Activated naive CD8-positive, alpha-beta T cell treated with anti-CD3 and anti-CD28 coated beads, Interleukin-2, amount 10 ng/mL, durations not matched to agents 7 days and 5 days (primary cell): ENCODE data around the gene IGFBP2. TPM values are rescaled to one million over a fixed set of nuclear protein-coding genes. Genes with fewer than 3 reads are reported as not detected.

Experiments
- ATAC-seq: fragments of 150-1000 bp; cut with Tn5 transposase; one replicate; pipeline ENCODE4 v1.10.0; 2021; ENCODE audit warnings: low read depth, moderate library complexity
- POLR2A ChIA-PET: fragments of 350-600 bp; sonication (Branson Sonifier 250); formaldehyde crosslinking; loops from one replicate; lab custom pipeline; 2021; ENCODE audit warnings: antibody characterized with exemption; lab: Charles Lee
- DNase-seq: peaks from one replicate; pipeline ENCODE4 v3.0.0; 2021
- H3K27ac Mint-ChIP-seq: one replicate; pipeline ENCODE4 v1.8.0; 2022; ENCODE audit warnings: mild to moderate bottlenecking, mixed read lengths
- H3K27me3 Mint-ChIP-seq: one replicate; pipeline ENCODE4 v1.8.0; 2022; ENCODE audit warnings: mild to moderate bottlenecking, moderate library complexity, mixed read lengths
- H3K36me3 Mint-ChIP-seq: one replicate; pipeline ENCODE4 v1.8.0; 2021; ENCODE audit warnings: mild to moderate bottlenecking, mixed read lengths
- H3K4me1 Mint-ChIP-seq: one replicate; pipeline ENCODE4 v1.8.0; 2021; ENCODE audit warnings: mixed read lengths
- H3K4me3 Mint-ChIP-seq: one replicate; pipeline ENCODE4 v1.8.0; 2022; ENCODE audit warnings: mild to moderate bottlenecking, moderate library complexity, mixed read lengths
- H3K9me3 Mint-ChIP-seq: one replicate; pipeline ENCODE4 v1.8.0; 2021; ENCODE audit warnings: mixed read lengths
- total RNA-seq, 2 experiments: library from RNA; stranded (reverse); gene quantifications; one replicate each; pipeline ENCODE4 v1.2.3, GENCODE V29; 2021

Gene IGFBP2
- total RNA-seq, 2 experiments from 2014 or later, result 97.3 to 115 TPM

GRCh38 chr2:216692636-216693413 is 59.6 kb downstream of the IGFBP2 start:
- no peaks in the 10 kb centered on the region for H3K9me3 Mint-ChIP-seq
- peak overlapping the region; percentile 88 for H3K27ac Mint-ChIP-seq

GRCh38 chr2:216693414-216694080 is 60.3 kb downstream of the IGFBP2 start:
- no peak for ATAC-seq
- peak overlapping the region; percentile 88 for H3K4me3 Mint-ChIP-seq
- peaks cover 30% of the 10 kb centered on the region for H3K27me3 Mint-ChIP-seq
- H3K4me1 Mint-ChIP-seq, result peaks cover 27% of the 10 kb centered on the region
- no peak for DNase-seq
- H3K9me3 Mint-ChIP-seq, result no peaks in the 10 kb centered on the region
- H3K27ac Mint-ChIP-seq, result peak overlapping the region; percentile 14
- POLR2A ChIA-PET, result interaction anchor here (0.5 to 1.3 kb wide), 6 partner anchors 87 to 817 kb away, joined by 3 to 4 read pairs (median 3); no protein-coding TSS in a partner anchor
- H3K36me3 Mint-ChIP-seq, result no peaks in the 10 kb centered on the region

More at GRCh38 chr2:216692636-216693413, 59.6 kb downstream of the IGFBP2 start:
- DNase-seq (peak; percentile 89), ATAC-seq (peak; percentile 71)
- Mint-ChIP-seq H3K4me3 (peak overlapping the region; percentile 88), H3K27me3 (peaks cover 30% of the 10 kb centered on the region), H3K36me3 (no peaks in the 10 kb centered on the region), H3K4me1 (peaks cover 27% of the 10 kb centered on the region)
- POLR2A ChIA-PET, result interaction anchor here (0.5 to 1.3 kb wide), 5 partner anchors 86 to 818 kb away, joined by 3 to 4 read pairs (median 3); no protein-coding TSS in a partner anchor

DNA sequence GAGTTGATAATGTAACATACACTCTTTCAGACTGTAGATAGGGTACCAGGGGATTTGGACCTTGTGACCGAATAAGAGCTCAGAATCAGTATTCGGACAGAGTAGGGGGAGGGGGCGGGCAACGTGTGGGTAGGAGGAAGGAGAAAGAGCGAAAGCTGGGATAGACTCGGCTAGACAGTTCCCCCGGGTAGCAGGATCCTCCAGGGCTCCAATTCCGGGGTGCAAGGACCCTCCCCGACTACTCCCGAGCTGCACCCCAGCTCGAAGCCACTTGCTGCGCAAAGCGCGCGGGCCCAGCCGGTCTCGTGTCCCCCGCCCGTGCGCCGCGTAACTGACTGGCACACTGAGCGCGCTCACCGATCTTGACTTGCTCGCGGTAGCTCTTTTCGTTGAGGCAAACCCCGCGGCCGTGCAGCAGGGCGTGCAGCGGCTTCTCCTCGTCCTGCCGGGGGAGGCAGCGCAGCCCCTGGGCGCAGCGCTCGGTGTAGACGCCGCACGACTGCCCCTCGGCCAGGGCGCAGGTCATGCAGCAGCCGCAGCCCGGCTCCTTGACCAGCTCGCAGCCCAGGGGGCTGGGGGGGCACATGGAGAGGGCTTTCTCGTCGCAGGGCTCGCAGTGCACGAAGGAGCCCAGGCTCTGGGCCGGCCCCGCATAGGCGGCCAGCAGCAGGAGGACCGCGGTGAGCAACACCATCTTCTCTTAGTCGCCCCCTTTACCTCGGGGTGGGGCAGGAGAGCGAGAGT is 61.0 kb downstream of the IGFBP2 start:
- H3K4me1 Mint-ChIP-seq, result peaks cover 27% of the 10 kb centered on the region
- H3K36me3 Mint-ChIP-seq, result no peaks in the 10 kb centered on the region
- H3K4me3 Mint-ChIP-seq, result peak overlapping the region; percentile 88
- ATAC-seq (peak; percentile 42), DNase-seq (peak; percentile 71)
- H3K9me3 Mint-ChIP-seq, result no peaks in the 10 kb centered on the region
- H3K27me3 Mint-ChIP-seq, result peaks cover 30% of the 10 kb centered on the region
- POLR2A ChIA-PET, result interaction anchor here (0.6 to 1.1 kb wide), 4 partner anchors 88 to 743 kb away, joined by 3 to 6 read pairs (median 4); no protein-coding TSS in a partner anchor
- peak overlapping the region; percentile 14 for H3K27ac Mint-ChIP-seq

DNA sequence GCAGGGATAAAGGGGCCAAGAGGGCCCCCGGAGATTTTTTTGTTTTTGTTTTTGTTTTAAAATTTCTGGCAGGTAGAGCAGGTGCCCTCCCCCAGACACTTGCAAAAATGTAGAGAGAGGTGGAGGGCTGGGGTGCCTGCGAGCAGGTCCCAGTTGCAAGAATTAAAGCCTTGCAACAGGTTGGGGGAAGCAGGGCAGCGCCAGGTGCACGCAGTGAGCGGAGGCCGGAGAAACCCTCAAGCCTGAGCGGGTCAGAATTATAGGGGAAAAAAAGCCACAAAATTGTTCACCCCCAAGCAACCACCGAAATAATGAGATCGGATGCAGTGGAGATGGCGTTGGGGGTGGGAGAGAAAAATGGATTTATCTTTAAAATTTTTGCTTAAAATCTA is 61.6 kb downstream of the IGFBP2 start:
- H3K27ac Mint-ChIP-seq, result no peak overlapping the region
- H3K27me3 Mint-ChIP-seq, result peaks cover 28% of the 10 kb centered on the region
- no peaks in the 10 kb centered on the region for H3K36me3 Mint-ChIP-seq

DNA sequence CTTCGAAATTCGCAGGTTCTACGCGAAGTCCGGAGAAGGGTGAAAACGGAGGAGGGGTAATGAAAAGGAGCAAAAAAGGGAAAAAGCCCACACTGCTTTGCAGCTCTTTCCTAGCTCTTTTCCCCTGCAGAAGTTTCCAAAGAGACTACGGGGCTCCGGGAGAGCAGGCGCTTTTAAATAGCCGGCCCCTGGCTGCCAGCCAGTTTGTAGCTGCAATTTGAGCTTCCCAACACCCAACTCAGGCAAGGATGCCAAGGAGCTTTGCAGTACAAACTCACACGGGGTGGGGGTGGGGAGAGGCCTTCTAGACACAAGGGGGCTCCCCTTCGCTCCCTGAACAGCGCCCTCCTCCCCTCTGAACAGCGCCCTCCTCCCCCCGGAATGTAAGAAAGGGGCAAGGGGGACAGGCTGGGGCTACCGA is 62.2 kb downstream of the IGFBP2 start, which contains the start of gene IGFBP5:
IGFBP5 (minus strand) TSS at position 149 of the 421 bp plus-strand sequence. CDS start 774 bp downstream, outside the sequence.
- no peaks in the 10 kb centered on the region for H3K9me3 Mint-ChIP-seq
- peaks cover 27% of the 10 kb centered on the region for H3K4me1 Mint-ChIP-seq
- no peaks in the 10 kb centered on the region for H3K36me3 Mint-ChIP-seq
- peak within 1 kb of the TSS; percentile 88 for H3K4me3 Mint-ChIP-seq
- DNase-seq, result no peak
- no peak for ATAC-seq
- H3K27ac Mint-ChIP-seq, result no peak within 1 kb of the TSS
- POLR2A ChIA-PET, result no interaction called here
- H3K27me3 Mint-ChIP-seq, result peaks cover 23% of the 10 kb centered on the region

More for the DNA sequence above, 61.6 kb downstream of the IGFBP2 start:
- DNase-seq (no peak), ATAC-seq (no peak)
- Mint-ChIP-seq H3K9me3 (no peaks in the 10 kb centered on the region), H3K4me3 (peak overlapping the region; percentile 88), H3K4me1 (peaks cover 27% of the 10 kb centered on the region)
- POLR2A ChIA-PET, result interaction anchor here (0.6 kb wide), 2 partner anchors 208 to 588 kb away, joined by 4 to 6 read pairs; no protein-coding TSS in a partner anchor

DNA sequence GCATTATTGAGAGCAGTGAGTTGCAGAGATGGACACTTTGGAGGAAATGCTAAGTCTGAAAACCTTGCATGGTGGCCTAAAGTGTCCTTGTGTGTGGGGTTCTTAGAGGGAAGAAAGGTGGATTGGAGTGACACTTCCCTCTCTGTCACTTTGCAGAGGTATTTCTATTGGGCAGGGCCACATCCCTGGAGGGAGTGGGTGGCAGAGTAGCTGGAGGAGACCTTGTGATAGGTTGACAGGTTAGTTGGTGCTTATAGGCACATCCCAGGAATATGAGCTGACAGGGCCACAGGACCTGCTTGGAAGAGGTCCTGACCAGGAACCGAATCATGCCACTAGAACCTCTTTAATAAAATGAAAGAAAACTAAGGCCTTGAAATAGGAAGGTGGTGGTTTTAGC is 63.1 kb downstream of the IGFBP2 start:
- Mint-ChIP-seq H3K4me1 (peaks cover 25% of the 10 kb centered on the region), H3K4me3 (no peak overlapping the region), H3K27me3 (peaks cover 18% of the 10 kb centered on the region), H3K27ac (no peak overlapping the region), H3K9me3 (no peaks in the 10 kb centered on the region), H3K36me3 (no peaks in the 10 kb centered on the region)
- no peak for DNase-seq
- POLR2A ChIA-PET, result no interaction called here
- ATAC-seq, result no peak

GRCh38 chr2:216696751-216697560 is 63.7 kb downstream of the IGFBP2 start:
- DNase-seq (no peak), ATAC-seq (no peak)
- no peak overlapping the region for H3K27ac Mint-ChIP-seq
- H3K4me1 Mint-ChIP-seq, result peaks cover 23% of the 10 kb centered on the region
- no peak overlapping the region for H3K4me3 Mint-ChIP-seq
- no peaks in the 10 kb centered on the region for H3K36me3 Mint-ChIP-seq
- peaks cover 15% of the 10 kb centered on the region for H3K27me3 Mint-ChIP-seq
- no peaks in the 10 kb centered on the region for H3K9me3 Mint-ChIP-seq
- POLR2A ChIA-PET, result no interaction called here

DNA sequence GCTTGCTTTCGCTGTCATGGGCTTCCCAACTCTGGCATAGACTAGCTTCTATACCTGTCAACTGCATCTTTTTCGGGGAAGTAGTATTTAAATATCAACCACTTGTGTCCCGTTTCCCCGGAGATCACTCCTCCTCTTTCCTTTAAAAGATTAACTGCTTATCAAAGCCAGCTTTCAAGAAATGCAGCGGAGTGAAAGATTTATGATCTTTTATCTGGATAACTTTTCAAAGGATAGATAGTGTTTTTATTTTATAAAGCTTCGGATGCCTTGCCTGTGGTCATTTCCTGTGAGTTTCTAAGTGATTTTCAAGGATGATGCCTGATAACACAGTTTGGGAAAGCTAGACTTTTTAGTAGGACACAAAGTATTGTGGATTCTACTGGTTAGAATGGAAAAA is 65.1 kb downstream of the IGFBP2 start:
- peaks cover 16% of the 10 kb centered on the region for H3K4me1 Mint-ChIP-seq
- POLR2A ChIA-PET, result no interaction called here
- no peak for ATAC-seq

DNA sequence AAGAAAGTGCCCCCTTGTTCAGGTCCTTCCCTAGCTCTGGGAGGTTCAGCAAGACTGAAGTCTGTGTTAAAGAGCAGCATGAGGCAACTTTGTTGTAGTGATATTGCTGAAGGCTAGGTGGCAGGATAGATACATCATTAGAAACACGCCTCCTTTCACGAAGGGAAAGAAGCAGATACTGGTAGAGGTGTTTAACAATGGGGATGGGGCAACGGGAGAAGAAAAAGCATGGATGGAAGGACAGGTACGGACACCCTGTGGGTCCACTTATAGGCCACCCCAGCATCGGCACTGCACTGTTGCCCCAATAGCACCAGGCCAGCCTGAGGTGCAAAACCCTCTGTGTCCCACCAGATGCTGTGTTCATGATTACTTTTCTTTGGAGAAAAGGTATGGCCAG is 65.7 kb downstream of the IGFBP2 start:
- ATAC-seq (peak; percentile 49), DNase-seq (no peak)
- H3K27me3 Mint-ChIP-seq, result peaks cover 9% of the 10 kb centered on the region
- H3K27ac Mint-ChIP-seq, result no peak overlapping the region
- H3K4me3 Mint-ChIP-seq, result no peak overlapping the region
- peaks cover 12% of the 10 kb centered on the region for H3K4me1 Mint-ChIP-seq
- POLR2A ChIA-PET, result no interaction called here
- H3K9me3 Mint-ChIP-seq, result no peaks in the 10 kb centered on the region
- H3K36me3 Mint-ChIP-seq, result no peaks in the 10 kb centered on the region

More for the DNA sequence above, 65.1 kb downstream of the IGFBP2 start:
- DNase-seq, result no peak
- no peaks in the 10 kb centered on the region for H3K36me3 Mint-ChIP-seq
- no peaks in the 10 kb centered on the region for H3K9me3 Mint-ChIP-seq
- peaks cover 12% of the 10 kb centered on the region for H3K27me3 Mint-ChIP-seq
- H3K27ac Mint-ChIP-seq, result no peak overlapping the region
- H3K4me3 Mint-ChIP-seq, result no peak overlapping the region

DNA sequence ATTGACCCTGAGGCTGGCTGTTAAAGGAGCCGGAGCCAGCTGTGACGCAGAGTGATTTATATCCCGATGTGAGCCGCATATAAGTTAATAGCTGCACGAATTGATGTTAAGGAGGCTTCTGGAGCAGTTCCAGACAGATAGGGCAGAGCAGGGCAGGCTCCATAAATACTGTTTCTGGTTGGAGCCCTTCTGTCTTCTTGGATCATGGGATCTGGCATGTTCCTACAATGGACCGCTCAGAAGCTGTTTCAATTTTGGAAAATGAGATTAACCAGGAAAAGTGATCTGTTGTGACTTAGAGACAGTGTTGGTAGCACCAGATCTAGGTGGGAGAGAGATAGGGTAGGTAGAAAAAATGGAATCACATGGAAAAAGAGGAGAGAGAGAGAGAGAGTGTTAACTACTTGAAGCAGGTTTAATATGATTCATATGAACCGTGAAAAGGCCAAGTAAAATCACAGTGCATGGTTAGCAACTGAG is 66.9 kb downstream of the IGFBP2 start:
- POLR2A ChIA-PET, result no interaction called here
- Mint-ChIP-seq H3K4me3 (no peak overlapping the region), H3K36me3 (no peaks in the 10 kb centered on the region), H3K9me3 (no peaks in the 10 kb centered on the region), H3K4me1 (peaks cover 6% of the 10 kb centered on the region), H3K27me3 (peaks cover 5% of the 10 kb centered on the region), H3K27ac (no peak overlapping the region)
- ATAC-seq, result no peak
- DNase-seq, result no peak

DNA sequence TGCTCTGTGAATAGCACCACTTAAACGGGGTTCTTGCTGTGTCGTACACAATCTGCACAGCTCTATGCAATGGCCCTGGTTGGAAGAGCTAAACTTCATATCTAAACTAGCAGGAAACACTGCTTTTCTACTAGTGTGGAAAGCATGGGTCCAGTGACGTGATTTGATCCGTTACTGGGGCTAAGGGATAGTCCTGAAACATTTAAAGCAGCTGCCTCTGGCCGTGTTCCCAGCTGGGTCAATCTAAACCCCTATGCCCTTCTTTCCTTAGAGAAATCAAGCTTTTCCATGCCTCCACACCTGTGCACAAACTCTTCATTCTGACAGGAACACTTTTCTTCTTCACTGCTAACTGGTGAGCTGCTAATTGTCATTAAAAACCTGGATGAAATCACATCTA is 67.6 kb downstream of the IGFBP2 start:
- DNase-seq, result no peak
- Mint-ChIP-seq H3K4me1 (peaks cover 6% of the 10 kb centered on the region), H3K27me3 (peaks cover 5% of the 10 kb centered on the region), H3K27ac (no peak overlapping the region), H3K9me3 (no peaks in the 10 kb centered on the region), H3K36me3 (no peaks in the 10 kb centered on the region), H3K4me3 (no peak overlapping the region)
- ATAC-seq, result no peak
- POLR2A ChIA-PET, result no interaction called here

DNA sequence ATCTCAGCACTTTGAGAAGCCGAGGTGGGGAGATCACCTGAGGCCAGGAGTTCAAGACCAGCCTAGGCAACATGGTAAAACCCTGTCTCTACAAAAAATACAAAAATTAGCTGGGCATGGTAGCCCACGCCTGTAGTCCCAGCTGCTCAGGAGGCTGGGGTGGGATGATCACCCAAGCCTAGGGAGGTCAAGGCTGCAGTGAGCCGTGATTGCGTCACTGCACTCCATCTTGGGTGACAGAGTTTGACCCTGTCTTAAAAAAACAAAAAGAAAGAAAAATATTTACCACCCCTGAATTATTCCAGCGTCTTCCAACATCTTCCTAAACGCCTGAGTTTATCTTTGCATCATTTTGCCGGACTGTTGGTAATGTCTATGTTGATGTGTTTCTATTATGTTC is 68.3 kb downstream of the IGFBP2 start:
- Mint-ChIP-seq H3K9me3 (no peaks in the 10 kb centered on the region), H3K4me1 (peaks cover 3% of the 10 kb centered on the region), H3K4me3 (no peak overlapping the region), H3K36me3 (no peaks in the 10 kb centered on the region), H3K27ac (no peak overlapping the region), H3K27me3 (peaks cover 5% of the 10 kb centered on the region)
- POLR2A ChIA-PET, result no interaction called here
- DNase-seq (no peak), ATAC-seq (no peak)
